Measurements from ENCODE around the gene CD74. TPM values are rescaled to one million over a fixed set of nuclear protein-coding genes. Genes with fewer than 3 reads are reported as not detected.
"Not testable (repeated sequence)": the region's sequence is repeated elsewhere in the genome, so short reads cannot be mapped to it uniquely, and the experiment has no call there.

CD74 gene
- total RNA-seq, 4 donors from 2014 or later: 91.0 to 1,037 (median 261) TPM

GRCh38 chr5:150457562-150458240, 45.0 kb upstream of the CD74 start:
- no peak for DNase-seq
- Histone ChIP-seq H3K27me3 (no peaks in the 10 kb centered on the region), H3K4me1 (peaks cover 6 to 15% (median 11%) of the 10 kb centered on the region in 3 donors), H3K36me3 (no peaks in the 10 kb centered on the region), H3K4me3 (no peak overlapping the region), H3K27ac (no peak overlapping the region), H3K9me3 (no peaks in the 10 kb centered on the region)
- no peak for TF ChIP-seq CTCF (IDR thresholded peaks at IDR 0.05)
- no peak for TF ChIP-seq POLR2A (IDR thresholded peaks at IDR 0.05)
- intact Hi-C loops (cut with DNase I): loop anchor here (5.0 kb wide), 1 partner anchor 85 kb away; no protein-coding TSS in a partner anchor
- WGBS, 2 donors: 71 to 81% methylated on average over 13 to 15 of the region's 16 CpGs

DNA sequence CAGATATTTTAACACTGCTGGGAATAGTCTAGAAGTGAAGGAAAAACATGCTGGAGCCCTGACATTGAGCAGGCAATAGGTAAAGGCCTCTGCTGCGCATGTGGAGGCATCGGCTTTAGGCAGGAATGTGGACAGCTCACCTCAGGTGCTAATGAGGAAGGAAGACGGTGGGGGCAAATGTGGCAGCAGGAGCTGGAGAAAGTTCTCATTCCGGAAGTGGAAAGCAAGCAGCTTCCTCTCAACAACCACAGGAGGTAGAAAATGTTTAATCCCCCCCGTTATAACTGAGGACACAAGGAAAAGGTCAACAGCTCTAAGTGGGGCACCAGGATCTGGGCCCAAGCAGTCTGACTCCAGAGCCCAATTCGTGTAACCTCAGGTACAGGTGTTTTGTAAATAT, 44.4 kb upstream of the CD74 start:
- TF ChIP-seq POLR2A (IDR thresholded peaks at IDR 0.05) (no peak), CTCF (IDR thresholded peaks at IDR 0.05) (no peak)
- intact Hi-C loops (cut with DNase I): loop anchor here (5.0 kb wide), 1 partner anchor 85 kb away; no protein-coding TSS in a partner anchor
- Histone ChIP-seq H3K4me3 (no peak overlapping the region), H3K9me3 (no peaks in the 10 kb centered on the region), H3K27me3 (no peaks in the 10 kb centered on the region), H3K27ac (no peak overlapping the region), H3K4me1 (peaks cover 6 to 15% (median 11%) of the 10 kb centered on the region in 3 donors), H3K36me3 (no peaks in the 10 kb centered on the region)
- 42 to 57% methylated on average over 6 of the region's 6 CpGs for WGBS, 2 donors
- no peak for DNase-seq

GRCh38 chr5:150454492-150455229, 42.0 kb upstream of the CD74 start:
- H3K4me3 ChIP-seq: no peak overlapping the region
- no peaks in the 10 kb centered on the region for H3K9me3 ChIP-seq
- intact Hi-C loops (cut with DNase I): loop anchor here (5.0 kb wide), 1 partner anchor 88 kb away; no protein-coding TSS in a partner anchor
- H3K27me3 ChIP-seq: no peaks in the 10 kb centered on the region
- H3K4me1 ChIP-seq: peaks cover 6 to 12% (median 9%) of the 10 kb centered on the region in 3 donors
- no peak overlapping the region for H3K27ac ChIP-seq
- TF ChIP-seq CTCF (IDR thresholded peaks at IDR 0.05): no peak
- TF ChIP-seq POLR2A (IDR thresholded peaks at IDR 0.05): no peak
- H3K36me3 ChIP-seq: no peaks in the 10 kb centered on the region
- DNase-seq: no peak
- 71 to 74% methylated on average over 9 of the region's 9 CpGs for WGBS, 2 donors

DNA sequence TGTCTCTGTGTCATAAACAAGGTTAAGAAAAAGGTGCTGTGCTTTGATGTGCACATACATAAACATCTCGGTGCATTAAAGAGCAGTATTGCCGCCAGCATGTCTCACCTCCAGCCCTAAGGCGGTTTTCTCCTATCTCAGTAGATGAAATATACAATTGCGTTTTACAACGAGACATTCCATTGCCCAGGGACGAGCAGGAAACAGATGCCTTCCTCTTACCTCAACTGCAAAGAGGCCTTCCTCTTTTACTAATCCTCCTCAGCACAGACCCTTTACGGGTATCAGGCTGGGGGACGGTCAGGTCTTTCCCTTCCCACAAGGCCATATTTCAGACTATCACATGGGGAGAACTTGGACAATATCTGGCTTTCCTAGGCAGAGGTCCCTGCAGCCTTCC, 41.3 kb upstream of the CD74 start:
- H3K4me3 ChIP-seq; DNase-seq; H3K9me3 ChIP-seq; H3K27me3 ChIP-seq; H3K27ac ChIP-seq; H3K4me1 ChIP-seq; H3K36me3 ChIP-seq; intact Hi-C loops (cut with DNase I): not testable (repeated sequence)
- WGBS, 2 donors: 43 to 59% methylated on average over 8 of the region's 8 CpGs

DNA sequence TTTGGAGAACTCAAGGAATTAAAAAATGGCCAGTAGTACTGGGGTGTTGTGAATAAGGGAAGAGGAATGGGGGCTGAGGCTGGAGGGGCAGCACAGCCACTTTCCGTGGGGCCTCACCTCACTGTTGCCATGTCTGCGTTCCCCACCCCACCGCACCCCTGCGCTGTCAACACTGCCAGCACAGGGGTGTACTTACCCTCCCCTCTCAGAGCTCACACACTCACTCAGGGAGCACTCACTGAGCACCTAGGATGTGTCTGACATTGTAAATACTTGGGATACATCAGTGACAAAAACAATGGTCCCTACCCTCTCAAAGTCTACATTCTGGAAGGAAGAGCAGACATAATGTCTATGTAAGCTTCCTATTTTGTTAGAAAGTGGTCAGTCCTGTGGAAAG, 40.2 kb upstream of the CD74 start:
- Histone ChIP-seq H3K36me3 (peaks cover 0 to 2% (median 0%) of the 10 kb centered on the region in 3 donors), H3K9me3 (no peaks in the 10 kb centered on the region), H3K27me3 (no peaks in the 10 kb centered on the region), H3K4me3 (no peak overlapping the region), H3K4me1 (peaks cover 8 to 9% (median 8%) of the 10 kb centered on the region in 3 donors), H3K27ac (no peak overlapping the region)
- 94 to 96% methylated on average over 4 of the region's 4 CpGs for WGBS, 2 donors
- DNase-seq: no peak
- TF ChIP-seq POLR2A (IDR thresholded peaks at IDR 0.05) (no peak), CTCF (IDR thresholded peaks at IDR 0.05) (no peak)
- intact Hi-C loops (cut with DNase I): no loop called here

All from esophagus squamous epithelium (tissue), 5 donors.